ENCODE results near the gene NPY2R.

GRCh38 chr4:155263480-155263879, 55.0 kb downstream of the NPY2R start:
- TF ChIP-seq, protein P1, sequence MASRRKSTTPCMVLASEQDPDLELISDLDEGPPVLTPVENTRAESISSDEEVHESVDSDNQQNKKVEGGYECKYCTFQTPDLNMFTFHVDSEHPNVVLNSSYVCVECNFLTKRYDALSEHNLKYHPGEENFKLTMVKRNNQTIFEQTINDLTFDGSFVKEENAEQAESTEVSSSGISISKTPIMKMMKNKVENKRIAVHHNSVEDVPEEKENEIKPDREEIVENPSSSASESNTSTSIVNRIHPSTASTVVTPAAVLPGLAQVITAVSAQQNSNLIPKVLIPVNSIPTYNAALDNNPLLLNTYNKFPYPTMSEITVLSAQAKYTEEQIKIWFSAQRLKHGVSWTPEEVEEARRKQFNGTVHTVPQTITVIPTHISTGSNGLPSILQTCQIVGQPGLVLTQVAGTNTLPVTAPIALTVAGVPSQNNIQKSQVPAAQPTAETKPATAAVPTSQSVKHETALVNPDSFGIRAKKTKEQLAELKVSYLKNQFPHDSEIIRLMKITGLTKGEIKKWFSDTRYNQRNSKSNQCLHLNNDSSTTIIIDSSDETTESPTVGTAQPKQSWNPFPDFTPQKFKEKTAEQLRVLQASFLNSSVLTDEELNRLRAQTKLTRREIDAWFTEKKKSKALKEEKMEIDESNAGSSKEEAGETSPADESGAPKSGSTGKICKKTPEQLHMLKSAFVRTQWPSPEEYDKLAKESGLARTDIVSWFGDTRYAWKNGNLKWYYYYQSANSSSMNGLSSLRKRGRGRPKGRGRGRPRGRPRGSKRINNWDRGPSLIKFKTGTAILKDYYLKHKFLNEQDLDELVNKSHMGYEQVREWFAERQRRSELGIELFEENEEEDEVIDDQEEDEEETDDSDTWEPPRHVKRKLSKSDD (CRISPR knock-in tag; IDR thresholded peaks at IDR 0.05; ENCODE audit: low read depth), result no peak
- no peak for TF ChIP-seq ZNF563 (CRISPR knock-in tag; IDR thresholded peaks at IDR 0.05)
- no peak for TF ChIP-seq YY1 (IDR thresholded peaks at IDR 0.05; ENCODE audit: insufficient read depth, insufficient replicate concordance, low read depth, low read length)
- TF ChIP-seq ZNF264 (CRISPR knock-in tag; IDR thresholded peaks at IDR 0.05), result no peak
- no peak for TF ChIP-seq CEBPZ (IDR thresholded peaks at IDR 0.05; ENCODE audit: low read length)
